ENCODE data around the gene CNOT10.

DNA sequence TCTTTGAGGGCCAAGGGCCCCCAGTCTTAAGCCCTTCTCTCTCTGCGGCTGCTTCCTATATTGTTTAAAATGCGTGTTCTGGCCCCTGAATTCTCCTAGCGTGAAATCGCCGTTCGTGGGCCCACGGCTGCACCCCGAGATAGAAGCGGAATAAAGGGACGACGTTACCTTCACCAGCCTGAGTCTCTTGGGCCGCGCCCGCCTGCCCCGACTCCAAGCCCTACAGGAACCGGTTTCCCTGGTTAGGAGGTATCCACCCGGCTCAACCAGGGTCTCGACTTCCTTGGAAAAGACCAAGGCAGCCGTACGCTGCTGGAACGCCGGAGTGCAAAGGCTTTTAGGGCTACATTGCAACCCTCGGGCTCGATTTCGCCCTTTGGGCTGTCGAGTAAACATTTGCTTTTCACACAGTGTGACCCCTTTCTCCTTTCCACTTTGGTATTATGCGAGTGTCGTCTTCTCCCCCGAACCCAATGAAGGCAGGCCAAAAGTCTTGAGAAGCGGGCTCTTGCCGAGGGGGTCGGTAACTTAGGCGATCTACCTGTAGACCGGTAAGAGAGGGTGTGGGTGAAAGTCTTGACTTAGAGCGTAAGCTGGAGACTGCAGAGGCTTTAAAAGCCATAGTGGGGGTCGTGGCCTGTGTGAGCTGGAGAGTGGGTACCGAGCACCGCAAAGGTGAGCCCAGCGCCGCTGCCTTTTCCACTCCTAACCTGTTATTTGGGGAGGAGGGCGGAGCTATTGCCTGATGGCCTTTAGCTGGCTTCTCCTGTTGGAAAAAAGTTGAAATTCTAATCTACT is 134.8 kb downstream of the CNOT10 start:
- TF ChIP-seq CTCF (IDR thresholded peaks at IDR 0.05) (no peak), EP300 (IDR thresholded peaks at IDR 0.05) (no peak), POLR2AphosphoS5 (IDR thresholded peaks at IDR 0.05) (no peak), POLR2A (IDR thresholded peaks at IDR 0.05) (no peak)
